Measurements from ENCODE around the gene ALDH1L1. TPM values are rescaled to one million over a fixed set of nuclear protein-coding genes. Genes with fewer than 3 reads are reported as not detected.
"Not testable (repeated sequence)": the region's sequence is repeated elsewhere in the genome, so short reads cannot be mapped to it uniquely, and the experiment has no call there.

The ALDH1L1 gene
- total RNA-seq, 2 experiments from 2014 or later = not detected

DNA sequence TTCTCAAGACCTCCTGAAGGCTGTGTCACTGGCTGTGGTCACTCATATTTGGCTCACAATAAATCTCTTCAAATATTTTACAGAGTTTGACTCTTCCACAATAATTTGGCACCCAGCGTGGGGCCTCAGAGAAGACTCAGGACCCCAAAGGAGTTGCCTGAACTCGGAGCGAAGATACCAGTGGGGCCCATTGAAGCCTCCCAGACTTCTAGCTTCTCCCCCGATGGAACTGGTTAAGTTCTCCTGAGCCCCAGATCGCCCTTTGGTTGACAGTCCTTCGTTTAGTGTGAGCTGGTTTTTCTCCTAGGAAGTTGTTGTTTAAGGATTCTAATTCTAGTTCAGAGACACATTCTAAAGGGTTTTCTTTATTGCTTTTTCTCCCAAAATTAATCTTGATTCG lies 95.1 kb downstream of the ALDH1L1 start:
- DNase-seq = no peak
- Mint-ChIP-seq H3K27ac (peak overlapping the region; percentile 87), H3K4me1 (peaks cover 22% of the 10 kb centered on the region), H3K36me3 (peaks cover 20% of the 10 kb centered on the region), H3K27me3 (no peaks in the 10 kb centered on the region), H3K4me3 (peak overlapping the region; percentile 97), H3K9me3 (peaks cover 2% of the 10 kb centered on the region)

DNA sequence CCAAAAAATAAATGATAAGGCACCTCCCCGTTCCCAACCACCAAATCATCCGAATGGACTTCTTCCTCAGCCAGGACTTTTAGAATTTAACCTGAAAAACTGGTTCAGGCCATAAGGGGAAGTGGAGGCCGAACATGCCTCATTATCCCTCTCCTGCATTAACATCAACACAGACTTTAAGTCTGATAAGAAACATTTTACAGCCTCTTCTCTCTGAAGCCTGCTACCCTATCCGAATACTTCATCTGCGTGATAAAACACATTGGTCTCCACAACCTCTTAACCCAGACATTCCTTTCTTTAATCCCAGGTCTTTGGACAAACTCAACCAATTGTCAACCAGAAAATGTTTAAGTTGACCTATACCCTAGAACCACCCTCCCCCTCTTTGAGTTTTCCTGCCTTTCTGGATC lies 95.6 kb downstream of the ALDH1L1 start:
- peak overlapping the region; percentile 97 for H3K4me3 Mint-ChIP-seq
- H3K4me1 Mint-ChIP-seq = peaks cover 24% of the 10 kb centered on the region
- DNase-seq = no peak
- peak overlapping the region; percentile 87 for H3K27ac Mint-ChIP-seq
- peaks cover 20% of the 10 kb centered on the region for H3K36me3 Mint-ChIP-seq
- peaks cover 2% of the 10 kb centered on the region for H3K9me3 Mint-ChIP-seq
- H3K27me3 Mint-ChIP-seq = no peaks in the 10 kb centered on the region

DNA sequence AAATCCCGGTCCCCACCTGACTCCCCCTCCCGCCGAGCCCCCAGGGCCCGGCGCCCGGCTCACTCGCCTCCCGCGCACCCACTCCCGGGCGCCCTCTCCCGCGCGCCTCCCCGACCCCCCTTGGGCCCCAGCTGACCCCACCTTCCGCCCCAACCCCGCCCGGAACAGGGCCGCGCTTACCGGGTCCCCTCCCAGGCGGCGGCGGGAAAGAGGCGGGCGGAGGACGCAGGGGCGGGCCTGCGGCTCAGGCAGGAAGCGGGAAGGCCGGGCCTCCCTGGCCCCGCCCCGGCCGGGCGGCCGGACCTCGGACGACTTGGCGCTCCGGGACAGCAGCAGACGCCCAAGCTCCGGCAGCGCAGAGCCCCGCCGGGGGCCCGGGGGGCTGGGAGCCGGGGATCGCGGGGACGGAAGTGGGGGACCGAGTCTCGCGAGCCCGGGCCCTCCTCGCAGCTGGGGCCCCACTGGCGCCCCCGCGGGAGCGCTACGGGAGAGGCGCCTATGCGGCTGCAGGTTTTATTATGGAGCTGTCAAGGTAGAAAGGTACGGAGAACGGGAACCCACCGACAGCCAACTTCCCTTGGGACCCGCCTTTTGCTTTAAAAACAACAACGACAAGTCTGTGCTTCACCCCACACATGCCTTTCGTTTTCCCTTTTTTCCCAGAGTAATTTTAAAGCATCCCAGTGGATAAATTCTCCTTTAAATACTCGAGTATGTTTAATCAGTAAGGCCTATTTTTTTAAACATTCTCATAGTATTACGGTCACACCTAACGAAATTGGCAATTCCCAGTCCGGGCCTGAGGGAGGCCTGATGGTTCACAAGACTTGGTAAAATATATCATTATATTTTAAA lies 96.2 kb downstream of the ALDH1L1 start, which contains the start of gene SLC41A3:
Gene SLC41A3, minus strand, starts transcription at position 212 of the 855 bp plus-strand sequence. CDS start 15,905 bp downstream, outside the sequence.
- Mint-ChIP-seq H3K9me3 (peaks cover 2% of the 10 kb centered on the region), H3K4me3 (peak within 1 kb of the TSS; percentile 97), H3K27me3 (no peaks in the 10 kb centered on the region), H3K27ac (peak within 1 kb of the TSS; percentile 94), H3K36me3 (peaks cover 24% of the 10 kb centered on the region), H3K4me1 (peaks cover 24% of the 10 kb centered on the region)
- peak; percentile 90 for DNase-seq

DNA sequence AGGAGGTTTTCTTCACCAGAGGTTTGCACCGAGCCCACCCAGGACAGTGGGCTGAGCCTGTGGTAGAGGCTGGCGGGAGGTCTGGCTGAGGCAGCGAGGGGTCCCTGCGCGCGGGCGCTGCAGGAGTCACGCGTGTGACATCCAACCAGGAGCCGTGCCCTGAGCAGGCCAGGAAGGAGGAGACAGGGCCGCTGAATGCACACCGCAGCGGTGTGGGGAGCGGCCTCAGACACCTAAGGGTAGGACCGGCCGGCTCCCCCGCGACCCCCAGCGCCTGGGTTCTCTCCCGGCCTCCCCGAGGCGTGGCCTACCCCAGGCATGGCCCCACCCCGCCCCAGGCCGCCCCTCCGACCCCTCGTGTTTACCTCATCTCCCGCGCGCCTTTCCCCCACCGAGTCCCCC lies 96.9 kb downstream of the ALDH1L1 start:
- peak overlapping the region; percentile 97 for H3K4me3 Mint-ChIP-seq
- H3K27ac Mint-ChIP-seq = peak overlapping the region; percentile 94
- no peaks in the 10 kb centered on the region for H3K27me3 Mint-ChIP-seq
- H3K4me1 Mint-ChIP-seq = peaks cover 24% of the 10 kb centered on the region
- DNase-seq = peak; percentile 61
- H3K36me3 Mint-ChIP-seq = peaks cover 24% of the 10 kb centered on the region
- H3K9me3 Mint-ChIP-seq = peaks cover 2% of the 10 kb centered on the region

DNA sequence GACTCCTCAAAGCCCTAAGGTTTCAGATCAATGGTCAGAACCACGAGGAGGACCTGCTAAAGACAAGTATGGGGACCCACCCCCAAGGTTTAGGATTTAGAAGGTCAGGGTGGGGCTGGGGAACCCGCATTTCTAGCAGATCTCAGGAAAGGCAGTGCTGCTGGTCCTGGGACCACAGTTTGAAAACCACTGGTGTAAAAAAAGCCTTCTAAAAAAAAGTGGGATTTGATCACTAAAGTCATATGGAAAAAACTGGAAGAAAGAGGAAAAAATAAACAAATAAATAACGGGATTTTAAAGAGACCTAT lies 97.3 kb downstream of the ALDH1L1 start:
- Mint-ChIP-seq H3K4me3 (peak overlapping the region; percentile 97), H3K27ac (peak overlapping the region; percentile 94), H3K27me3 (no peaks in the 10 kb centered on the region), H3K36me3 (peaks cover 24% of the 10 kb centered on the region), H3K4me1 (peaks cover 24% of the 10 kb centered on the region), H3K9me3 (peaks cover 2% of the 10 kb centered on the region)
- DNase-seq = no peak

DNA sequence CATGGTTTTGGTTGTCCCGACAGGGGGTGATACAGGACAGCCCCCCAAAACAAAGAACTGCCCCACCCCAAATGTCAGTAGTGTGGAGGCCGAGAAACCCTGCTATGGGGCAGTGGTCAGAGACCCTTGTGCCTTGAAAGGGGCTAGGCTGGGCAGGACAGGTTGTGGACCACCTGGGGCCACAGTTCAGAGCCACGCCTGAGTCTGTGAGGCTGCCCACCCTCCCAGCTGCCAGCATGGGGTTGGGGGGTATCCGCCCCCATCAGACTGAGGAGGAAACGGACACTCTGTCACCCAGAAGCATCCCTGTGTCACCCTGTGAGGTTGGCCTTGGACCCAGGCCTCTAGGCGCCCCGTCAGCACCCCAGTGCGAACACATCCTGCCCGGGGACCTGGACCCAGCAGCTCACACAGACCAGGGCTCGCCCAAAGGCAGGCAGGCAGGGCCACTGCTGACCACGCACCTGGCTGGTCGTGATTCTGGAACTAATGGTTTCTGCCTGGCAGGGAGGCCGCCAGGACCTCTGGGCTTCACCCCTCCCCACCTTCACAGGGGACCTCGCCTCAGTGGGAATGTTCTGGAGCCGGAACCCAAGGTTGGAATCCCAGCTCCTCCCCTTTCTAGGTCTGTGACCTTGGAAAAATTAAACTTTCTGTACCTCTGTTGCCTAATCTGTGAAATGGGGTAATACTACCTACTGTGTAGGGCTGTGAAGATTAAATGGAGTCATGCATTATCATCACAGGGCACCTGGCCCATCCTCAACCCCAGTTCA lies 97.8 kb downstream of the ALDH1L1 start:
- peaks cover 2% of the 10 kb centered on the region for H3K9me3 Mint-ChIP-seq
- no peak for DNase-seq
- peak overlapping the region; percentile 97 for H3K4me3 Mint-ChIP-seq
- H3K27ac Mint-ChIP-seq = peak overlapping the region; percentile 94
- H3K4me1 Mint-ChIP-seq = peaks cover 24% of the 10 kb centered on the region
- H3K36me3 Mint-ChIP-seq = peaks cover 24% of the 10 kb centered on the region
- no peaks in the 10 kb centered on the region for H3K27me3 Mint-ChIP-seq

DNA sequence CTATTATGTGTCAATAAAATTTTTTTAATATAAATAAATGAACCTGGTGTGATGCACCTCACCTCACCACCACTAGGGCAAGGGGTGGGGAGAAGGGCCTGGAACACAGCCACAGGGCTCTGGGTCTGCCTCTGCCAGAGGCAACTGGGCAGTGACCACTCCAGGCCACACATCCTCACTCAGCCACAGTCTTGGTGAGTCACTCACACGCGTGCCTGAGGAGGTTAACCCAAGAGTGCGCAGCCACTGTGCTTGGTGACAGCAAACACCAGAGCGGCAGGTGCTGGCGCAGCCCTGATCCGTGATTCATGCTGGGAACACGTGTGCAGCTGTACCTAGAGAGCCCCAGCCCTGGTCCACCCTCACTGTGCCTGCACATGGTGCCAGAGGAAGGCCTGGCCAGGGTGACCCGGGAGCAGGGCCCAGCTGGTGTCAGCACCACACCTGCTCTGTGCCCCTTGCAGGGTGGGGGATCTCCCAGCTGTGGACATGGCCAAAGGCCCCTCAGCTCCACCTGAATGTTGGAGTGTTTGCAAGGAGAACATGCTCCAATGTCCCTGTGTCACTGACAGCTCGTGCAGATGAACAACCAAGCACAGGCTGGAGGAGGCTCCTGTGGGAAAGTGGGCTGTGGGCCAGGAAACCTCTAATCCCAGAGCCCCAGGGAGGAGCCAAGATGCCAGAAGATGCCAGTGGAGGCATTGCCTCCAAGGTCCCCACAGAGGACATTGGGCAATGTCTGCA lies 98.6 kb downstream of the ALDH1L1 start:
- peak; percentile 9 for DNase-seq
- no peak overlapping the region for H3K27ac Mint-ChIP-seq
- H3K4me3 Mint-ChIP-seq = peak overlapping the region; percentile 22

DNA sequence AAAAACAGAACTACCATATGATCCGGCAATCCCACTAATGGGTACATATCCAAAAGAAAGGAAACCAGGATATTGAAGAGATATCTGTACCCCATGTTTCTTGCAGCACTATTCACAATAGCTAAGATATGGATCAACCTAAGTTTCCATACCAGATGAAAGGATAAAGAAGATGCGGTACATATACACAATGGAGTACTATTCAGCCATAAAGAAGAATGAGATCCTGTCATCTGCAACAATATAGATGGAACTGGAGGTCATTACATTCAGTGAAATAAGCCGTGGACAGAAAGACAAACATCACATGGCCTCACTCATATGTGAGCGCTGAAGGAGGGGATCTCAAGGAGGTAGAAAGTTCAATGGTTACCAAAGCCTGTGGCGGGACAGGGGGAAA lies 99.4 kb downstream of the ALDH1L1 start:
- no peak for DNase-seq
- Mint-ChIP-seq H3K27me3 (no peaks in the 10 kb centered on the region), H3K27ac (no peak overlapping the region), H3K4me3 (no peak overlapping the region), H3K9me3 (peaks cover 2% of the 10 kb centered on the region), H3K36me3 (peaks cover 22% of the 10 kb centered on the region), H3K4me1 (peaks cover 21% of the 10 kb centered on the region)

More for the DNA sequence above, 98.6 kb downstream of the ALDH1L1 start:
- peaks cover 23% of the 10 kb centered on the region for H3K36me3 Mint-ChIP-seq
- no peaks in the 10 kb centered on the region for H3K27me3 Mint-ChIP-seq
- H3K4me1 Mint-ChIP-seq = peaks cover 24% of the 10 kb centered on the region
- peaks cover 2% of the 10 kb centered on the region for H3K9me3 Mint-ChIP-seq

DNA sequence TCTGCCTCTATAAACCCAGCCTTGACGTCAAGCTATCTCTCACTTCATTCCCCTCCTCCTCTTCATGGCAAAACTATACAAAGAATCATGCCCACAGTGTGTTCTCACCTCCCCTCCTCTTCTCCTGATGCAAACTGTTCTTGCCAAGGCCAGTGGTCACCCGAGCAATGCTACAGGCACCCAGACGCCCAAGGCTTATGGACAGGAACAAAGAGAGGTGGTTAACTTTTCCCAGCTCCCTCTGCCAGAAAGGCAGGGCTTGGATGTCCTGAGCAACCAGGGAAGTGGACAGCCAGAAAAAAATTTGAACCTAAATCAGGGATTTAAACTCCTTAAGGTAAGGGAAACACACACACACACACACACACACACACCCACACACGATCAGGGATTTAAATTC lies 101.5 kb downstream of the ALDH1L1 start:
- no peak overlapping the region for H3K27ac Mint-ChIP-seq
- peaks cover 2% of the 10 kb centered on the region for H3K9me3 Mint-ChIP-seq
- H3K4me3 Mint-ChIP-seq = no peak overlapping the region
- H3K27me3 Mint-ChIP-seq = no peaks in the 10 kb centered on the region
- DNase-seq = no peak
- peaks cover 7% of the 10 kb centered on the region for H3K4me1 Mint-ChIP-seq
- H3K36me3 Mint-ChIP-seq = peaks cover 10% of the 10 kb centered on the region

DNA sequence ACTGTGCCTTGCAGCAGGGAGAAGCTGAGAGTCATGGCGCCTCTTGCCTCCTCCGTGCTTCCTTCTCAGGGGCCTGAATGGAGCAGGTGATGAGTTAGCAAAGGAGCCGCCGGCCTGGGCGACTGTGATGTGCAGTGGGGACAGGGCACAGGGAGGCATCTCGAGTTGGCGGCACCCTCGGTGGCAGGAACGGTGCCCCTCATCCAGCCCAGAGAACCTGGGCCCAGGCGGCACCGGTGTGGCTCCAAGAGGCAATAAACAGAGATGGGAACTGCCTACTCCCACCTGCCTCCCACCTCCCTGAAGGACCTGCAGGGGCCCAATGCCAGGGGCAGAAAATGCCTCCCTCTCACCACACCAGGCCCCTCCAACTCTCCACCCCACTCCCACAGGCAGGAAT lies 102.6 kb downstream of the ALDH1L1 start:
- Mint-ChIP-seq H3K36me3 (peaks cover 18% of the 10 kb centered on the region), H3K4me3 (no peak overlapping the region), H3K4me1 (peaks cover 3% of the 10 kb centered on the region), H3K27me3 (no peaks in the 10 kb centered on the region), H3K9me3 (peaks cover 6% of the 10 kb centered on the region), H3K27ac (no peak overlapping the region)
- DNase-seq = no peak

DNA sequence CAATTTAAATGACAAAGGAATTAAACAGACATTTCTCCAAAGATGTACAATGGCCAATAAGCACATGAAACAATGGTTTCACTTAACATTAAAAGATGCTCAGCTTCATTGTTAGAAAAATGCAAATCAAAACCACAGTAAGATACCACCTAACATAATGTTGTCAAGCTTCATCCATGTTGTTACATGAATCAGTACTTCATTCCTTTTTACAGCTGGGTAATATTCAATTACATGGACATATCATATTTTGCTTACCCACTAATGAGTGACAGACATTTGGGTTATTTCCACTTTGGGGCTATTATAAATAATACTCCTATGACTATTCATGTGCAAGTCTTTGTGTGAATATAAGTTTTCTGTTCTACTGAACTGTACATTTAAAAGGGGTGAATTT lies 104.2 kb downstream of the ALDH1L1 start:
- no peaks in the 10 kb centered on the region for H3K27me3 Mint-ChIP-seq
- no peak for DNase-seq
- no peak overlapping the region for H3K27ac Mint-ChIP-seq
- peaks cover 8% of the 10 kb centered on the region for H3K9me3 Mint-ChIP-seq
- H3K4me3 Mint-ChIP-seq = no peak overlapping the region
- peaks cover 22% of the 10 kb centered on the region for H3K36me3 Mint-ChIP-seq
- peaks cover 6% of the 10 kb centered on the region for H3K4me1 Mint-ChIP-seq

DNA sequence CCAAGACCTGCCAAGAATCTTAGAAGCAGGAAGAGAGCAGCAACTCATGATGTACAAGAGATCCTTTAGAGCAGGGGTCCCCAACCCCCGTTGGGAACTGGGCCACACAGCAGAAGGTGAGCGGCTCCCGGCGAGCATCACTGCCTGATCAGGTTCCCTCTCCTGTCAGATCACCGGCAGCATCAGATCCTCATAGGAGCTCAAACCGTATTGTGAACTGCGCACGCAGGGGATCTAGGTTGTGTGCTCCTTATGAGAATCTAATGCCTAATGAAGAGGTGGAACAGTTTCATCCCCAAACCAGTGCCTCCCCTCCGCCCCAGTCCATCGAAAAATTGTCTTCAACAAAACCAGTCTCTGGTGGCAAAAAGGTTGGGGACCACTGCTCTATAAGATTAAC lies 110.2 kb downstream of the ALDH1L1 start:
- no peak overlapping the region for H3K27ac Mint-ChIP-seq
- H3K4me1 Mint-ChIP-seq = peaks cover 5% of the 10 kb centered on the region
- H3K36me3 Mint-ChIP-seq = peaks cover 13% of the 10 kb centered on the region
- peaks cover 7% of the 10 kb centered on the region for H3K9me3 Mint-ChIP-seq
- no peak overlapping the region for H3K4me3 Mint-ChIP-seq
- no peak for DNase-seq
- no peaks in the 10 kb centered on the region for H3K27me3 Mint-ChIP-seq

DNA sequence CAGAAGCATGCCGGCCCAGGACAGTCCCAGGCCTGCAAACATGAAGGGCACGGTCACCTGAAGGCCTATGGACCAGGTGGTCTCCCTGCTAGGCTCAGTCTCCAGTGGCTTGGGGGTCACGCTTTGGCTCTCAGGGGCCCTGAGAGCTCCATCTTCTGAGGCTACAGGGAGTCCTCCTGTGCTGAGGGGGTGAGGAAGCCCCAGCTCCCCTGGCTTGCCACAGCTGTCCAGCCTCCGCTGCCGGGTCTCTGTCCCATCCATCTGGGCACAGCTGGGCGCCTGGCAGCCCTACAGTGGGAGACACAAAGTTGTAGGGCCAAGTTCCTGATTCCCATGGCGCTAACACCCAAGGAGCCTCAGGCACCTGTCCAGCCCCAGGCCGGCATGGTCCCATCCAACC lies 112.4 kb downstream of the ALDH1L1 start:
- Mint-ChIP-seq H3K4me1 (peaks cover 19% of the 10 kb centered on the region), H3K27me3 (no peaks in the 10 kb centered on the region), H3K4me3 (no peak overlapping the region), H3K27ac (no peak overlapping the region), H3K36me3 (peaks cover 14% of the 10 kb centered on the region), H3K9me3 (peaks cover 5% of the 10 kb centered on the region)
- no peak for DNase-seq

DNA sequence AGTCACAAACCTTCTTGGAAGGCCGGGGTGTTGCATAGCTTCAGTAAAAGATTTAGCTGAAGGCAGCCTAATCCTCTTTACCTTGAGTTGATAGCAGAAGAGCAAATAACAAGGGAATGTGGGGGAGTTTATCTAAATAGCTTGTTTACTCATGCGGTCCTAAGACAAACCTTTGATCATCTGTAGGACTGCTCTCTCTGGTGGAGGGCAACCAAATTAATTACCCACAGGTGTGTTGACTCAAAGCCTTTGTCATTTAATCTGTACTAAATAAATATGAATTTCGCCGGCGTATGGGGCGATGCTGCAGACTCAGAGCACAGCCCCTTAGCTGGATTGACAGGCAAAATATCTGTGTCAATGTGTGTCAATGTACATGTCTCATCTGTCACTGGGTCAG lies 113.7 kb downstream of the ALDH1L1 start:
- DNase-seq, H3K27me3 Mint-ChIP-seq, H3K27ac Mint-ChIP-seq, H3K4me3 Mint-ChIP-seq, H3K9me3 Mint-ChIP-seq, H3K36me3 Mint-ChIP-seq: not testable (repeated sequence)
- peaks cover 19% of the 10 kb centered on the region for H3K4me1 Mint-ChIP-seq

DNA sequence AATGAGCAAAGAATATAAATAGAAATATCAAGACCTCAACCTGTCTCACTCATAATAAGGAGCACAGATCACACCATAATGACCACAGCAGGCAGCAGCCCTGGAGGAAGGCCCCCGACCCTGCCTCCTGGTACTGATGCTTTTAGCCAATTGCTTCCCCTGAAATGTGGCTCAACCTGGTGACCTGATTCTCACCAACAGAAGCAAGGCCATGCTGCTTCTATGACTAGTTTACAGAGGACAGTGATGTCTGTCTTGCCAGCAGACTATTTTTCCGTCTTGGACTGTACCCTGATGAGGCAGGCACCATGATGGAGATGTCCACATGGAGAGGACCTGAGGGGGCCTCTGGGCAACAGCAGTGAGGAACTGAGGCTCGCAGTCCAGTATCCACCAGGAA lies 114.5 kb downstream of the ALDH1L1 start:
- Mint-ChIP-seq H3K4me1 (peaks cover 15% of the 10 kb centered on the region), H3K27ac (no peak overlapping the region), H3K27me3 (no peaks in the 10 kb centered on the region), H3K36me3 (peaks cover 6% of the 10 kb centered on the region), H3K4me3 (no peak overlapping the region), H3K9me3 (no peaks in the 10 kb centered on the region)
- DNase-seq = no peak
